Keratinocyte (primary cell): ENCODE data around the gene ACADVL.

Experiments
- CTCF ChIP-seq, 3 experiments: IDR thresholded peaks in 1 of 3; conservative IDR thresholded peaks in 1 of 3; optimal IDR thresholded peaks in 1 of 3; 2 replicates in 2 of 3; 3 replicates in 1 of 3; pipeline versions ENCODE3 to v1.5.1; 2011; ENCODE audit warnings: low read length in 3 of 3, mild to moderate bottlenecking in 3 of 3, moderate library complexity in 2 of 3, control low read depth in 1 of 3, inconsistent platforms in 1 of 3; ENCODE audit not compliant: insufficient read depth in 2 of 3; ENCODE audit errors: extremely low read depth in 1 of 3
- EZH2 ChIP-seq: IDR thresholded peaks from one replicate; pipeline ENCODE4 v1.6.1; 2012; ENCODE audit warnings: inconsistent platforms, mild to moderate bottlenecking, low read length, moderate library complexity

GRCh38 chr17:7240375-7240774 lies 20.6 kb downstream of the ACADVL start:
- TF ChIP-seq EZH2, result no peak
- TF ChIP-seq CTCF (optimal IDR thresholded peaks at IDR 0.05 in 1 of 3, IDR thresholded peaks at IDR 0.05 in 1 of 3, conservative IDR thresholded peaks at IDR 0.05 in 1 of 3; ENCODE audit: extremely low read depth in 1 of 3, insufficient read depth in 2 of 3, low read length in 3 of 3), result no peak
